MM.1S (cell line): ENCODE measurements around the gene GMPPA.

ENCODE experiments used
- DNase-seq: peaks from one replicate; pipeline ENCODE4 v3.0.0-alpha.2; 2015
- H2AFZ ChIP-seq: fragments of 300-600 bp; sonication (generic); 2 replicates; pipeline ENCODE4 v1.6.0; 2016; ENCODE audit warnings: antibody characterized with exemption, low read length
- H3F3A ChIP-seq: fragments of 300-600 bp; sonication (generic); 2 replicates; pipeline ENCODE4 v1.6.1; 2016; ENCODE audit warnings: mild to moderate bottlenecking, antibody characterized with exemption, low read length, moderate library complexity, mixed read lengths; ENCODE audit not compliant: insufficient read depth
- H3K27ac ChIP-seq: fragments of 300-600 bp; sonication (generic); 2 replicates; pipeline ENCODE4 v1.5.1; 2016; ENCODE audit warnings: mild to moderate bottlenecking, low read length
- H3K27me3 ChIP-seq: fragments of 300-600 bp; sonication (generic); replicated peaks from 2 replicates; pipeline ENCODE4 v1.6.0; 2016; ENCODE audit warnings: low read length; ENCODE audit not compliant: insufficient read depth
- H3K36me3 ChIP-seq: fragments of 300-600 bp; sonication (generic); replicated peaks from 2 replicates; pipeline ENCODE4 v1.6.1; 2016; ENCODE audit warnings: mild to moderate bottlenecking, low read length, mixed read lengths; ENCODE audit not compliant: insufficient read depth
- H3K4me1 ChIP-seq: fragments of 300-600 bp; sonication (generic); 2 replicates; pipeline ENCODE4 v1.6.1; 2016; ENCODE audit warnings: low read length, mixed read lengths
- H3K4me2 ChIP-seq: fragments of 300-600 bp; sonication (generic); 2 replicates; pipeline ENCODE4 v1.6.0; 2016; ENCODE audit warnings: low read depth, low read length
- H3K4me3 ChIP-seq: fragments of 300-600 bp; sonication (generic); 2 replicates; pipeline ENCODE4 v1.5.1; 2016; ENCODE audit warnings: low read length, mixed read lengths
- H3K79me2 ChIP-seq: fragments of 300-600 bp; sonication (generic); 2 replicates; pipeline ENCODE4 v1.6.1; 2016; ENCODE audit warnings: mixed run types, low read length, mixed read lengths
- H3K9ac ChIP-seq: fragments of 300-600 bp; sonication (generic); 2 replicates; pipeline ENCODE4 v1.6.1; 2016; ENCODE audit warnings: low read length, mixed read lengths
- H3K9me2 ChIP-seq: fragments of 300-600 bp; sonication (generic); replicated peaks from 2 replicates; pipeline ENCODE4 v1.6.1; 2016; ENCODE audit warnings: mild to moderate bottlenecking, low read length, mixed read lengths; ENCODE audit not compliant: insufficient read depth
- H3K9me3 ChIP-seq: fragments of 300-600 bp; sonication (generic); replicated peaks from 2 replicates; pipeline ENCODE4 v1.6.1; 2016; ENCODE audit warnings: mild to moderate bottlenecking, low read length, mixed read lengths; ENCODE audit not compliant: insufficient read depth
- H4K20me1 ChIP-seq: fragments of 300-600 bp; sonication (generic); 2 replicates; pipeline ENCODE4 v1.6.1; 2016; ENCODE audit warnings: mild to moderate bottlenecking, low read length, moderate library complexity, mixed read lengths; ENCODE audit not compliant: insufficient read depth
- EZH2 ChIP-seq: fragments of 300-600 bp; sonication (generic); optimal IDR thresholded peaks from 2 replicates; pipeline ENCODE3; 2017; ENCODE audit warnings: low read depth, mild to moderate bottlenecking, antibody characterized with exemption, low read length, mixed read lengths
- EZH2phosphoT487 ChIP-seq: fragments of 300-600 bp; sonication (generic); IDR thresholded peaks from 2 replicates; pipeline ENCODE4 v1.6.1; 2018; ENCODE audit warnings: antibody characterized with exemption, low read length
- TF ChIP-seq, protein P1 (sequence below): fragments of 300-600 bp; sonication (generic); IDR thresholded peaks from 2 replicates; pipeline ENCODE4 v1.5.1; 2016; ENCODE audit warnings: antibody characterized with exemption, low read length, mixed read lengths

Gene GMPPA

DNA sequence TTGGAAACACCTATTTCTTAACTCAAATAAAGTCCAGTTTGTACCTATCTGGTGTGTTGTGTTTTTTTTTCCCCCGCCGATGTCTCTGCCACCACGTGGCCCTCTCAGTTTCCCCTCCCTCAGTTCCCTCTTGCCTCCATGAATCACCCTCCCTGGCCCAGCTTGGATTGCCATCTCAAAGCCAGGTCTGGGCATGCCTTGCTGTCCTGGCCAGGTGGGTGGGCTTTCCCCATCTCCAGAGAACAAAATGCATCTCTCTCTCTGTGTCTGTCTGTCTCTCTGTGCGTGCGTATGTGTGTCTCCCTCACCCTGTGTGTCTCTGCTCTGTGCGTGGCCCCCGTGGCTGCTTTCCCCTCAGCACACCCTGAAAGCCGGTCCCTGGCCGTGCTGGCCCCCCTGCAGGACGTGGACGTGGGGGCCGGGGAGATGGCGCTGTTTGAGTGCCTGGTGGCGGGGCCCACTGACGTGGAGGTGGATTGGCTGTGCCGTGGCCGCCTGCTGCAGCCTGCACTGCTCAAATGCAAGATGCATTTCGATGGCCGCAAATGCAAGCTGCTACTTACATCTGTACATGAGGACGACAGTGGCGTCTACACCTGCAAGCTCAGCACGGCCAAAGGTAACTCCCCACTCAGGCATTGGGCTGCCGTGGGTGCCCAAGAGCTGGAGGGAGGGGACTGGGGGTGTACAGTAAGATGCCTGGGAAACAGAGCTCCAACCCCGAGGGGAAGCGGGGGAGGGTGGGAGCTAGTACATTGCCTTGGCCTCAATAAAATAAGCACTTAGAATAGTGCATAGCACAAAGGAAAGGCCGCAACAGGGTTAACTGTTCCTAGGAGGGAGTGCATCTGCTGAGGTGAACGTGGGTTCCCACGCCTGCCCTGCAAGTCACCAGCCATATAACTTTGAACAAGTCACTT lies 31.6 kb upstream of the GMPPA start:
- no peaks in the 10 kb centered on the region for H3F3A ChIP-seq
- TF ChIP-seq, protein P1, sequence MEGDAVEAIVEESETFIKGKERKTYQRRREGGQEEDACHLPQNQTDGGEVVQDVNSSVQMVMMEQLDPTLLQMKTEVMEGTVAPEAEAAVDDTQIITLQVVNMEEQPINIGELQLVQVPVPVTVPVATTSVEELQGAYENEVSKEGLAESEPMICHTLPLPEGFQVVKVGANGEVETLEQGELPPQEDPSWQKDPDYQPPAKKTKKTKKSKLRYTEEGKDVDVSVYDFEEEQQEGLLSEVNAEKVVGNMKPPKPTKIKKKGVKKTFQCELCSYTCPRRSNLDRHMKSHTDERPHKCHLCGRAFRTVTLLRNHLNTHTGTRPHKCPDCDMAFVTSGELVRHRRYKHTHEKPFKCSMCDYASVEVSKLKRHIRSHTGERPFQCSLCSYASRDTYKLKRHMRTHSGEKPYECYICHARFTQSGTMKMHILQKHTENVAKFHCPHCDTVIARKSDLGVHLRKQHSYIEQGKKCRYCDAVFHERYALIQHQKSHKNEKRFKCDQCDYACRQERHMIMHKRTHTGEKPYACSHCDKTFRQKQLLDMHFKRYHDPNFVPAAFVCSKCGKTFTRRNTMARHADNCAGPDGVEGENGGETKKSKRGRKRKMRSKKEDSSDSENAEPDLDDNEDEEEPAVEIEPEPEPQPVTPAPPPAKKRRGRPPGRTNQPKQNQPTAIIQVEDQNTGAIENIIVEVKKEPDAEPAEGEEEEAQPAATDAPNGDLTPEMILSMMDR = no peak
- TF ChIP-seq EZH2 (no peak), EZH2phosphoT487 (no peak)
- H3K79me2 ChIP-seq = no peaks in the 10 kb centered on the region
- no peaks in the 10 kb centered on the region for H3K4me1 ChIP-seq
- H4K20me1 ChIP-seq = no peaks in the 10 kb centered on the region
- no peak overlapping the region for H3K27ac ChIP-seq
- H3K9me2 ChIP-seq = no peaks in the 10 kb centered on the region
- H3K4me3 ChIP-seq = no peak overlapping the region
- H3K4me2 ChIP-seq = no peak overlapping the region
- H3K9ac ChIP-seq = no peak overlapping the region
- DNase-seq = no peak
- H3K36me3 ChIP-seq = no peaks in the 10 kb centered on the region
- peaks cover 59% of the 10 kb centered on the region for H3K27me3 ChIP-seq
- no peak overlapping the region for H2AFZ ChIP-seq
- no peaks in the 10 kb centered on the region for H3K9me3 ChIP-seq

DNA sequence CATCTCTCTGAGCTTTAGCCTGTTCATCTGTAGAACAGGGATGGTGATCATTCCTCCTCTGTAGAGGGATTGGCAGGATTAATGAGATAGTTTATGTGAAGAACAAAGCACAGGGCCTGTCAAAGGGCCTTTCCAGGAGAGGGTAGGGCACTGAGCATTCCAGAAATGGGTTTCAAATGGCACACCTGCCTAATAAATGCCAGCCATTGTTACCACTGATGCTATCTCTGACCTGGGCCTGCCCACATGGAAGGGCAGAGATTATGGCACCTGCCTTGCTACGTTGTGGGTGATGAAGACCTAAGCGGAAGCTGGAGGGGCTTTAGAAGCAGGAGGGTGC lies 31.0 kb upstream of the GMPPA start:
- no peaks in the 10 kb centered on the region for H3K4me1 ChIP-seq
- no peaks in the 10 kb centered on the region for H3F3A ChIP-seq
- peaks cover 65% of the 10 kb centered on the region for H3K27me3 ChIP-seq
- no peak for DNase-seq
- H4K20me1 ChIP-seq = no peaks in the 10 kb centered on the region
- no peak overlapping the region for H3K27ac ChIP-seq
- no peaks in the 10 kb centered on the region for H3K9me3 ChIP-seq
- H3K4me3 ChIP-seq = no peak overlapping the region
- no peak overlapping the region for H3K9ac ChIP-seq
- no peak overlapping the region for H3K4me2 ChIP-seq
- no peak overlapping the region for H2AFZ ChIP-seq
- no peaks in the 10 kb centered on the region for H3K79me2 ChIP-seq
- H3K9me2 ChIP-seq = no peaks in the 10 kb centered on the region
- TF ChIP-seq EZH2phosphoT487 = no peak
- TF ChIP-seq, protein P1 = no peak
- TF ChIP-seq EZH2 = no peak
- H3K36me3 ChIP-seq = no peaks in the 10 kb centered on the region

DNA sequence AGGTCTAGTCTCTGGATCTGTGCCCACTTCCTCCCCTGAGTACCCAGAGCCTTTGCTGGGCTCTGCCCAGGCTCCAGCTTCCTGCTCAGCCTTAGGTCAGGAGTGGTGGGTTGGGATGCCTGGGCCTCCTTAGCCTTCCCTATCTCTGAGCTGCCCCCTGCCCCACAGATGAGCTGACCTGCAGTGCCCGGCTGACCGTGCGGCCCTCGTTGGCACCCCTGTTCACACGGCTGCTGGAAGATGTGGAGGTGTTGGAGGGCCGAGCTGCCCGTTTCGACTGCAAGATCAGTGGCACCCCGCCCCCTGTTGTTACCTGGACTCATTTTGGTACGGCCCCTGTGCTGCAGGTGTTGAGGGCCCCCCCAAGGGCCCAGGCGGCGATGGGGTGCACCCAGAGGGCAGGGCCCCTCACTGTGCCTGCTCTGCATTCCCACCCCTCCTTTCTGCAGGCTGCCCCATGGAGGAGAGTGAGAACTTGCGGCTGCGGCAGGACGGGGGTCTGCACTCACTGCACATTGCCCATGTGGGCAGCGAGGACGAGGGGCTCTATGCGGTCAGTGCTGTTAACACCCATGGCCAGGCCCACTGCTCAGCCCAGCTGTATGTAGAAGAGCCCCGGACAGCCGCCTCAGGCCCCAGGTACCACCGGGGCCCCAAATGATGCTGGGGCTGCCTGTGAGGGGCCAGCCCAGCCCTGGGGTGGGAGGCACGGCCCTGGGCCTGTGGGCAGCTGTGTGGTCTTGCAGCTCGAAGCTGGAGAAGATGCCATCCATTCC lies 30.1 kb upstream of the GMPPA start:
- no peak for DNase-seq
- TF ChIP-seq EZH2 (no peak), EZH2phosphoT487 (no peak)
- TF ChIP-seq, protein P1 = no peak
- Histone ChIP-seq H3K27me3 (peaks cover 74% of the 10 kb centered on the region), H3K79me2 (no peaks in the 10 kb centered on the region), H3K9ac (no peak overlapping the region), H3K4me1 (no peaks in the 10 kb centered on the region), H3K9me3 (no peaks in the 10 kb centered on the region), H4K20me1 (no peaks in the 10 kb centered on the region), H3F3A (no peaks in the 10 kb centered on the region), H3K4me2 (no peak overlapping the region), H3K36me3 (no peaks in the 10 kb centered on the region), H3K27ac (no peak overlapping the region), H2AFZ (no peak overlapping the region), H3K9me2 (no peaks in the 10 kb centered on the region), H3K4me3 (no peak overlapping the region)
